ENCODE results near the gene SYNDIG1. TPM values are rescaled to one million over a fixed set of nuclear protein-coding genes. Genes with fewer than 3 reads are reported as not detected.

The SYNDIG1 gene
- total and polyA plus RNA-seq, 9 of the 15 experiments (the other 6 are each of a cell fraction or from before 2014, with no cell fraction given): not detected

DNA sequence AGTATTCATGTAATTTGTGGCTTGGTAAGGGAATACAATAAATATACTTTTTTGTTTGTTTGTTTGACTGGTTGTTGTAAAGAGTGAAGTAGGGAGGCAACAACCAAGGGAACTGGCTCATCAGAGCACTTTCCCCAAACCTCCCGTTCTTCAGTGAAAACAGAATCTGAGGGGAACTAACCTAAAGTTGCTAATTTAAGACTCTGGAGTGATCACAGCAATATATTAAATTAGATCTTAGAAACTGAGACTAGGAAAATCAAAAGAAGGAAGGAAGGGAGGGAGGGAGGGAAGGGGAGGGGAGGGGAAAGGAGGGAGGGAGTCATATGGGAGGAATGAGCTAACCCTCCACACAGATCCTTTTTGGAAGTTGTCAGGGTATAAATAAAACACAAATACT, 144.9 kb downstream of the SYNDIG1 start (continued):
- TF ChIP-seq, protein P1, sequence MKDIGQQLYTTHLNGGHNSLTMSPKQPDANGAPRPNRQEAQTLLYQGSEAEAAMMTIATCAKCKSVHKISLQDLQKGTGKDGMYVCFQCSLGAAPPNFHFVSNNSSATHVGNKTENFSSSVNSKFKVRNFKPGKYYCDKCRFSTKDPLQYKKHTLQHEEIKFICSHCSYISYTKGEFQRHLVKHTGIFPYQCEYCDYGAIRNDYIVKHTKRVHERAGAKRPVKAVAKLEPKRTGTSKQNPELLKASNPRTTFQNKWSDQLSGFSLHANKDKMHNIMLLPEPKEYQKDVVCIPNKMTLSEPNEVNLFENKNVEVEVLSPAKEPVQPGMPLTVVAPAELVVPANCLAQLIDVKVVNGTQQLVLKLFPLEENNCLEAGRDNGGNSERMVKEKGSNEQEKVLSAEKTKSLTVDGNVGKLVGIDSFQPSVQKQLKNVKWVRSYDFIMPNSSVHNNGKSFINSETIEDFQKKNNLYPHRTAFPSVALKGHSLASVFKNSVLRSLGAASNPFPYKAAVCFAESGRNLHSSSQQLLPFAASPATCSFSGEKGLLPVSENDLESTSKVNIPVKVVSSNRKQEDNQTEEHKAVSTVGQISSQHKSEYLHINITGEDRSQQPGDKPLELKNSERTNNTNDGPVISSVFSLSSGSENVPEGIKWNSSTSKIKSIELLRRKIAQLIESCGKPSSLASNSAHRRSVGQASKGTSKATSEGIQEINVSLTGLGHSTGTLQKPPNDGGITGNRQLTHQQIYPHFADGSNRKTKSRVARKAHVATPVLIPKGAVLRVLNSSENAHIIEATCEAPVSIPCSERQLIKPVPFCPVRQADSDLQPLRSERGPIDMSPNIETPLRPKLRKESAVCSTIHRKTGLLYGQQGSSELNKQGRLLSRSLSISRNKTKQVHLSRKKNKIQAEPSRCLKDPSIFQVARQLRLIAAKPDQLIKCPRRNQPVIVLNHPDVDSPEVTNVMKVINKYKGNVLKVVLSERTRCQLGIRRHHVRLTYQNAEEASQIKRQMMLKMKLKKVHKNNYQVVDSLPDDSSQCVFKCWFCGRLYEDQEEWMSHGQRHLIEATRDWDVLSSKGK (CRISPR knock-in tag; IDR thresholded peaks at IDR 0.05): no peak
- TF ChIP-seq HDAC6 (IDR thresholded peaks at IDR 0.05; ENCODE audit: low read depth, low read length): no peak
- TF ChIP-seq NBN (IDR thresholded peaks at IDR 0.05; ENCODE audit: low read depth): no peak
- TF ChIP-seq POLR3A (IDR thresholded peaks at IDR 0.05; ENCODE audit: borderline replicate concordance, extremely low read depth, insufficient read depth, insufficient read length): no peak
- TF ChIP-seq, protein P2, sequence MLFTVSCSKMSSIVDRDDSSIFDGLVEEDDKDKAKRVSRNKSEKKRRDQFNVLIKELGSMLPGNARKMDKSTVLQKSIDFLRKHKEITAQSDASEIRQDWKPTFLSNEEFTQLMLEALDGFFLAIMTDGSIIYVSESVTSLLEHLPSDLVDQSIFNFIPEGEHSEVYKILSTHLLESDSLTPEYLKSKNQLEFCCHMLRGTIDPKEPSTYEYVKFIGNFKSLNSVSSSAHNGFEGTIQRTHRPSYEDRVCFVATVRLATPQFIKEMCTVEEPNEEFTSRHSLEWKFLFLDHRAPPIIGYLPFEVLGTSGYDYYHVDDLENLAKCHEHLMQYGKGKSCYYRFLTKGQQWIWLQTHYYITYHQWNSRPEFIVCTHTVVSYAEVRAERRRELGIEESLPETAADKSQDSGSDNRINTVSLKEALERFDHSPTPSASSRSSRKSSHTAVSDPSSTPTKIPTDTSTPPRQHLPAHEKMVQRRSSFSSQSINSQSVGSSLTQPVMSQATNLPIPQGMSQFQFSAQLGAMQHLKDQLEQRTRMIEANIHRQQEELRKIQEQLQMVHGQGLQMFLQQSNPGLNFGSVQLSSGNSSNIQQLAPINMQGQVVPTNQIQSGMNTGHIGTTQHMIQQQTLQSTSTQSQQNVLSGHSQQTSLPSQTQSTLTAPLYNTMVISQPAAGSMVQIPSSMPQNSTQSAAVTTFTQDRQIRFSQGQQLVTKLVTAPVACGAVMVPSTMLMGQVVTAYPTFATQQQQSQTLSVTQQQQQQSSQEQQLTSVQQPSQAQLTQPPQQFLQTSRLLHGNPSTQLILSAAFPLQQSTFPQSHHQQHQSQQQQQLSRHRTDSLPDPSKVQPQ (CRISPR knock-in tag; IDR thresholded peaks at IDR 0.05; ENCODE audit: borderline replicate concordance): no peak
- no peak for TF ChIP-seq NCOA2 (IDR thresholded peaks at IDR 0.05; ENCODE audit: partially characterized antibody in 2 of 2)
- TF ChIP-seq ZNF445 (CRISPR knock-in tag; IDR thresholded peaks at IDR 0.05; ENCODE audit: low read depth): no peak
- TF ChIP-seq ZNF589 (CRISPR knock-in tag; IDR thresholded peaks at IDR 0.05; ENCODE audit: low read depth): no peak
